Peyer's patch (tissue), 4 donors: ENCODE results near the gene SH3RF3.

Source experiments
- POLR2A ChIP-seq, 2 donors: fragments of 450-650 bp; IDR thresholded peaks; one replicate each; pipeline ENCODE4 v1.5.1; 2017; ENCODE audit warnings: antibody characterized with exemption in 2 of 2, mild to moderate bottlenecking in 2 of 2, moderate library complexity in 2 of 2
- TF ChIP-seq, protein P1 (sequence below), 6 experiments: fragments of 450-650 bp in 4 of 6; fragments of 200-600 bp in 2 of 6; sonication (generic) in 1 of 6; IDR thresholded peaks; one replicate each; pipeline ENCODE4 v1.5.1; 2017 to 2019; ENCODE audit warnings: antibody characterized with exemption in 6 of 6, mild to moderate bottlenecking in 3 of 6, moderate library complexity in 1 of 6

DNA sequence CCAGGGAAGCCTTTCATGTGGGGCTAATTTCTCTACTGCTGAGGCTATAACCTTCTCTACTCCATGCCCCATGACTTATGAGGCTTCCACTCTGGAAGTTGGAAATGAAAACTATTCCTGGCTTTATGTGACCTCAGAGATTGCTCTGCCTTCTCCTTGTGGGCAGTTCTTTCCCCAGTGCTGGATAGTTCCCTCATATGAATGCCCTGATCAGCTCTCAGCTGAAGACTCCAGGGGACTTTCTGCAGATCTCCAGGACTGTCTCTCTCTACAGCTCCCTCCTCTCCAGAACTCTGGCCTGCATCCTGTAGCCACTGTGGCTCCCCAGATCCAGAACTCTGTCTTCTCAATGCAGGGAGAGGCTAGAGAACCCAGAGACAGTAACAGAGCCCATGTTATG lies 249.7 kb downstream of the SH3RF3 start:
- TF ChIP-seq, protein P1, sequence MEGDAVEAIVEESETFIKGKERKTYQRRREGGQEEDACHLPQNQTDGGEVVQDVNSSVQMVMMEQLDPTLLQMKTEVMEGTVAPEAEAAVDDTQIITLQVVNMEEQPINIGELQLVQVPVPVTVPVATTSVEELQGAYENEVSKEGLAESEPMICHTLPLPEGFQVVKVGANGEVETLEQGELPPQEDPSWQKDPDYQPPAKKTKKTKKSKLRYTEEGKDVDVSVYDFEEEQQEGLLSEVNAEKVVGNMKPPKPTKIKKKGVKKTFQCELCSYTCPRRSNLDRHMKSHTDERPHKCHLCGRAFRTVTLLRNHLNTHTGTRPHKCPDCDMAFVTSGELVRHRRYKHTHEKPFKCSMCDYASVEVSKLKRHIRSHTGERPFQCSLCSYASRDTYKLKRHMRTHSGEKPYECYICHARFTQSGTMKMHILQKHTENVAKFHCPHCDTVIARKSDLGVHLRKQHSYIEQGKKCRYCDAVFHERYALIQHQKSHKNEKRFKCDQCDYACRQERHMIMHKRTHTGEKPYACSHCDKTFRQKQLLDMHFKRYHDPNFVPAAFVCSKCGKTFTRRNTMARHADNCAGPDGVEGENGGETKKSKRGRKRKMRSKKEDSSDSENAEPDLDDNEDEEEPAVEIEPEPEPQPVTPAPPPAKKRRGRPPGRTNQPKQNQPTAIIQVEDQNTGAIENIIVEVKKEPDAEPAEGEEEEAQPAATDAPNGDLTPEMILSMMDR (IDR thresholded peaks at IDR 0.05) = no peak
- no peak for TF ChIP-seq POLR2A (IDR thresholded peaks at IDR 0.05)
